Sigmoid colon (tissue), 7 donors: ENCODE results near the gene ANO4. TPM values are rescaled to one million over a fixed set of nuclear protein-coding genes. Genes with fewer than 3 reads are reported as not detected.

Source experiments
- DNase-seq: peaks from one replicate; pipeline ENCODE4 v3.0.0-alpha.2; 2019
- H3K27ac ChIP-seq, 4 donors: fragments of 200-600 bp; sonication (generic); one replicate each; pipeline ENCODE4 v1.5.1; 2016 to 2019; ENCODE audit warnings: mild to moderate bottlenecking in 1 of 4
- H3K27me3 ChIP-seq, 3 donors: fragments of 200-600 bp; sonication (generic); one replicate each; pipeline ENCODE4 v1.5.1; 2019; ENCODE audit warnings: mild to moderate bottlenecking in 1 of 3
- H3K36me3 ChIP-seq, 4 donors: fragments of 200-600 bp; sonication (generic); one replicate each; pipeline ENCODE4 v1.5.1; 2016 to 2019
- H3K4me1 ChIP-seq, 4 donors: fragments of 200-600 bp; sonication (generic); one replicate each; pipeline ENCODE4 v1.5.1; 2017 to 2019
- H3K4me3 ChIP-seq, 4 donors: fragments of 200-600 bp; sonication (generic); one replicate each; pipeline ENCODE4 v1.5.1; 2017 to 2019; ENCODE audit warnings: mild to moderate bottlenecking in 2 of 4, moderate library complexity in 1 of 4
- H3K9me3 ChIP-seq, 4 donors: fragments of 200-600 bp in 3 of 4; sonication (generic) in 3 of 4; one replicate each; pipeline versions ENCODE4 v1.5.1 to v1.6.1; 2013 to 2019
- CTCF ChIP-seq, 4 experiments: fragments of 450-650 bp in 3 of 4; fragments of 200-600 bp in 1 of 4; IDR thresholded peaks; one replicate each; pipeline ENCODE4 v1.5.1; 2016 to 2019; ENCODE audit warnings: antibody characterized with exemption in 4 of 4, mild to moderate bottlenecking in 3 of 4, moderate library complexity in 2 of 4
- EP300 ChIP-seq, 4 donors: sonication (generic); formaldehyde crosslinking; IDR thresholded peaks; one replicate each; pipeline ENCODE4 v1.6.1; 2017; ENCODE audit warnings: antibody characterized with exemption in 4 of 4
- POLR2A ChIP-seq, 2 donors: fragments of 450-650 bp; IDR thresholded peaks; one replicate each; pipeline ENCODE4 v1.6.1; 2016; ENCODE audit warnings: antibody characterized with exemption in 2 of 2, mild to moderate bottlenecking in 2 of 2, moderate library complexity in 2 of 2
- POLR2AphosphoS5 ChIP-seq, 4 donors: sonication (generic); formaldehyde crosslinking; IDR thresholded peaks; one replicate each; pipeline ENCODE4 v1.6.1; 2017; ENCODE audit warnings: antibody characterized with exemption in 4 of 4
- WGBS, 2 donors: extraction: QIAGEN DNeasy Blood & Tissue Kit; methylation state at CpG; one replicate each; pipeline ENCODE4 v1.1.7; 2013; 5-methylcytosine and 5-hydroxymethylcytosine counted together
- intact Hi-C: fragments of 100-400 bp; cut with DNase I; formaldehyde crosslinking; loops from one replicate; pipeline ENCODE4 v1.15.1; 2023
- polyA plus RNA-seq, 3 donors: library from polyadenylated mRNA; stranded (reverse); fragments of 200-250 nt; gene quantifications; one replicate each; pipeline ENCODE4 v1.2.3, GENCODE V29; 2013
- total RNA-seq, 4 donors: library from RNA; depleted of rRNA; stranded (reverse); fragments of >200 nt; gene quantifications; one replicate each; pipeline ENCODE4 v1.1.0, GENCODE V29; 2016
- donor health status: healthy with polysubstance abuse.
- donor health status: Bipolar disorder and iron deficiency.
- donor health status: healthy.

ANO4 gene
- total and polyA plus RNA-seq, 7 donors = 0.09 to 3.3 (median 0.41) TPM; not detected in 2

GRCh38 chr12:100974341-100974740 is 179.8 kb downstream of the ANO4 start:
- H3K9me3 ChIP-seq = no peaks in the 10 kb centered on the region
- DNase-seq = no peak
- 61 to 75% methylated on average over 3 of the region's 3 CpGs for WGBS, 2 donors
- no peaks in the 10 kb centered on the region for H3K27me3 ChIP-seq
- H3K4me1 ChIP-seq = no peaks in the 10 kb centered on the region
- intact Hi-C loops = no loop called here
- H3K36me3 ChIP-seq = no peaks in the 10 kb centered on the region
- H3K27ac ChIP-seq = no peak overlapping the region
- H3K4me3 ChIP-seq = no peak overlapping the region
- TF ChIP-seq POLR2A (IDR thresholded peaks at IDR 0.05) (no peak), EP300 (IDR thresholded peaks at IDR 0.05) (no peak), POLR2AphosphoS5 (IDR thresholded peaks at IDR 0.05) (no peak), CTCF (IDR thresholded peaks at IDR 0.05) (no peak)

GRCh38 chr12:100974747-100975146 is 180.2 kb downstream of the ANO4 start:
- TF ChIP-seq EP300 (IDR thresholded peaks at IDR 0.05) = no peak
- no peak for TF ChIP-seq CTCF (IDR thresholded peaks at IDR 0.05)
- TF ChIP-seq POLR2A (IDR thresholded peaks at IDR 0.05) = no peak
- TF ChIP-seq POLR2AphosphoS5 (IDR thresholded peaks at IDR 0.05) = no peak

GRCh38 chr12:100976735-100977134 is 182.2 kb downstream of the ANO4 start:
- Histone ChIP-seq H3K36me3 (no peaks in the 10 kb centered on the region), H3K27me3 (no peaks in the 10 kb centered on the region), H3K9me3 (no peaks in the 10 kb centered on the region), H3K4me3 (no peak overlapping the region), H3K27ac (no peak overlapping the region), H3K4me1 (no peaks in the 10 kb centered on the region)
- TF ChIP-seq CTCF (IDR thresholded peaks at IDR 0.05) (no peak), EP300 (IDR thresholded peaks at IDR 0.05) (no peak), POLR2A (IDR thresholded peaks at IDR 0.05) (no peak), POLR2AphosphoS5 (IDR thresholded peaks at IDR 0.05) (no peak)
- WGBS, 2 donors = 90% methylated on average over 1 of the region's 1 CpG
- no peak for DNase-seq
- intact Hi-C loops = no loop called here

More at GRCh38 chr12:100974747-100975146, 180.2 kb downstream of the ANO4 start:
- Histone ChIP-seq H3K9me3 (no peaks in the 10 kb centered on the region), H3K27ac (no peak overlapping the region), H3K4me3 (no peak overlapping the region), H3K36me3 (no peaks in the 10 kb centered on the region), H3K4me1 (no peaks in the 10 kb centered on the region), H3K27me3 (no peaks in the 10 kb centered on the region)
- WGBS, 2 donors = 83 to 84% methylated on average over 9 of the region's 9 CpGs
- intact Hi-C loops = no loop called here
- no peak for DNase-seq

- no peak for DNase-seq
- intact Hi-C loops = no loop called here
- H3K4me1 ChIP-seq = no peaks in the 10 kb centered on the region
- H3K27me3 ChIP-seq = no peaks in the 10 kb centered on the region
- WGBS, 2 donors = 79 to 86% methylated on average over 1 of the region's 1 CpG
- no peak overlapping the region for H3K4me3 ChIP-seq
- H3K9me3 ChIP-seq = no peaks in the 10 kb centered on the region
- no peak overlapping the region for H3K27ac ChIP-seq
- no peaks in the 10 kb centered on the region for H3K36me3 ChIP-seq
- TF ChIP-seq CTCF (IDR thresholded peaks at IDR 0.05) (no peak), POLR2A (IDR thresholded peaks at IDR 0.05) (no peak), EP300 (IDR thresholded peaks at IDR 0.05) (no peak), POLR2AphosphoS5 (IDR thresholded peaks at IDR 0.05) (no peak)
These were observed 186.3 kb downstream of the ANO4 start for GRCh38 chr12:100980856-100981255.

GRCh38 chr12:100982511-100983183 is 188.1 kb downstream of the ANO4 start:
- no peaks in the 10 kb centered on the region for H3K27me3 ChIP-seq
- H3K4me1 ChIP-seq = peaks cover 0 to 8% (median 4%) of the 10 kb centered on the region in 4 donors
- TF ChIP-seq POLR2AphosphoS5 (IDR thresholded peaks at IDR 0.05) (no peak), POLR2A (IDR thresholded peaks at IDR 0.05) (no peak), CTCF (IDR thresholded peaks at IDR 0.05) (no peak), EP300 (IDR thresholded peaks at IDR 0.05) (no peak)
- H3K27ac ChIP-seq = no peak overlapping the region
- 21 to 64% methylated on average over 2 of the region's 2 CpGs for WGBS, 2 donors
- no peak overlapping the region for H3K4me3 ChIP-seq
- intact Hi-C loops = no loop called here
- no peaks in the 10 kb centered on the region for H3K36me3 ChIP-seq
- no peaks in the 10 kb centered on the region for H3K9me3 ChIP-seq
- no peak for DNase-seq
